Measurements from ENCODE around the gene ZPR1.

The ZPR1 gene

GRCh38 chr11:116724813-116725212, 63.0 kb downstream of the ZPR1 start:
- Histone ChIP-seq H3K27me3 (ENCODE audit: insufficient read depth, low read length, poor library complexity, severe bottlenecking) (no peaks in the 10 kb centered on the region), H3K4me2 (ENCODE audit: low read depth, low read length, poor library complexity, severe bottlenecking) (no peak overlapping the region), H3K9me2 (replicated peaks; ENCODE audit: low read depth, low read length) (no peaks in the 10 kb centered on the region), H3F3A (ENCODE audit: low read depth) (no peaks in the 10 kb centered on the region), H3K4me3 (ENCODE audit: low read length, poor library complexity, severe bottlenecking) (no peak overlapping the region), H3K9ac (ENCODE audit: low read depth, low read length, poor library complexity, severe bottlenecking) (no peak overlapping the region), H3K9me3 (ENCODE audit: insufficient read depth, low read depth, low read length) (no peaks in the 10 kb centered on the region), H3K4me1 (ENCODE audit: insufficient read depth, low read length, poor library complexity, severe bottlenecking) (no peaks in the 10 kb centered on the region), H2AFZ (ENCODE audit: low read length) (no peak overlapping the region), H4K20me1 (ENCODE audit: insufficient read depth, low read length, poor library complexity, severe bottlenecking) (no peaks in the 10 kb centered on the region), H3K36me3 (ENCODE audit: insufficient read depth, low read length) (no peaks in the 10 kb centered on the region), H3K79me2 (ENCODE audit: insufficient read depth, low read length) (no peaks in the 10 kb centered on the region)
- TF ChIP-seq CTCF (conservative IDR thresholded peaks at IDR 0.05; ENCODE audit: low read length), result no peak
